ENCODE data around the gene CFP. TPM values are rescaled to one million over a fixed set of nuclear protein-coding genes. Genes with fewer than 3 reads are reported as not detected.

The CFP gene
- total RNA-seq, 1 donor from 2014 or later = 0.51 TPM

- Mint-ChIP-seq H3K36me3 (peaks cover 14% of the 10 kb centered on the region), H3K27me3 (peaks cover 4% of the 10 kb centered on the region), H3K4me3 (no peak overlapping the region), H3K4me1 (ENCODE audit: unreplicated experiment) (peaks cover 13% of the 10 kb centered on the region), H3K9me3 (no peaks in the 10 kb centered on the region), H3K27ac (no peak overlapping the region)
- DNase-seq (ENCODE audit: extremely low spot score, unreplicated experiment) = no peak
- no peak for TF ChIP-seq CTCF (conservative IDR thresholded peaks at IDR 0.05)
Observed at GRCh38 chrX:47576021-47576898, 53.5 kb downstream of the CFP start.

GRCh38 chrX:47574547-47575301, 55.0 kb downstream of the CFP start:
- peaks cover 13% of the 10 kb centered on the region for H3K4me1 Mint-ChIP-seq (ENCODE audit: unreplicated experiment)
- DNase-seq (ENCODE audit: extremely low spot score, unreplicated experiment) = no peak
- no peaks in the 10 kb centered on the region for H3K9me3 Mint-ChIP-seq
- H3K27ac Mint-ChIP-seq = no peak overlapping the region
- H3K27me3 Mint-ChIP-seq = peaks cover 4% of the 10 kb centered on the region
- no peak overlapping the region for H3K4me3 Mint-ChIP-seq
- H3K36me3 Mint-ChIP-seq = peaks cover 14% of the 10 kb centered on the region
- no peak for TF ChIP-seq CTCF (conservative IDR thresholded peaks at IDR 0.05)

GRCh38 chrX:47574076-47574546, 55.6 kb downstream of the CFP start:
- H3K4me3 Mint-ChIP-seq = no peak overlapping the region
- H3K9me3 Mint-ChIP-seq = no peaks in the 10 kb centered on the region
- peaks cover 4% of the 10 kb centered on the region for H3K27me3 Mint-ChIP-seq

GRCh38 chrX:47573341-47574075, 56.2 kb downstream of the CFP start:
- Mint-ChIP-seq H3K9me3 (no peaks in the 10 kb centered on the region), H3K4me3 (peak overlapping the region; percentile 74), H3K4me1 (ENCODE audit: unreplicated experiment) (peaks cover 13% of the 10 kb centered on the region), H3K27ac (peak overlapping the region; percentile 62), H3K27me3 (peaks cover 4% of the 10 kb centered on the region), H3K36me3 (peaks cover 19% of the 10 kb centered on the region)
- DNase-seq (ENCODE audit: extremely low spot score, unreplicated experiment) = no peak
- TF ChIP-seq CTCF (conservative IDR thresholded peaks at IDR 0.05) = no peak

More at GRCh38 chrX:47574076-47574546, 55.6 kb downstream of the CFP start:
- no peak for TF ChIP-seq CTCF (conservative IDR thresholded peaks at IDR 0.05)
- Mint-ChIP-seq H3K36me3 (peaks cover 17% of the 10 kb centered on the region), H3K27ac (no peak overlapping the region), H3K4me1 (ENCODE audit: unreplicated experiment) (peaks cover 13% of the 10 kb centered on the region)
- DNase-seq (ENCODE audit: extremely low spot score, unreplicated experiment) = no peak

Small RNA genes lying within 50 kb of the gene (microRNA-seq; reads per million reads assigned to microRNA genes)
- not detected for gene MIR4769

Other genes starting within 250 kb of the CFP start
- gene ZNF41, start 146.7 kb downstream of the CFP start, total RNA-seq (ENCODE audit: low replicate concordance) = 7.5 and 9.3 TPM in 2 replicates
- gene ARAF, start 68.7 kb downstream of the CFP start, total RNA-seq (ENCODE audit: low replicate concordance) = 56.2 and 60.7 TPM in 2 replicates
- gene TIMP1, start 47.5 kb downstream of the CFP start, total RNA-seq (ENCODE audit: low replicate concordance) = 31.8 and 95.4 TPM in 2 replicates
- gene SYN1, start 10.1 kb downstream of the CFP start, total RNA-seq (ENCODE audit: low replicate concordance) = 3.7 and 4.2 TPM in 2 replicates
- 23.8 and 30.7 TPM in 2 replicates for gene ELK1, start 20.6 kb upstream of the CFP start, total RNA-seq (ENCODE audit: low replicate concordance)
- gene UXT, start 29.2 kb upstream of the CFP start, total RNA-seq (ENCODE audit: low replicate concordance) = 87.5 and 96.4 TPM in 2 replicates
- gene ZNF81, start 207.0 kb upstream of the CFP start, total RNA-seq (ENCODE audit: low replicate concordance) = 5.7 and 15.4 TPM in 2 replicates

All from type B pancreatic cell (in vitro differentiated cells).